BLaER1 (cell line): Measurements from ENCODE around the gene MMEL1.
A peak's percentile ranks its signal among the peaks of the same experiment; 100 is the strongest.
"Not testable (repeated sequence)": the region's sequence is repeated elsewhere in the genome, so short reads cannot be mapped to it uniquely, and the experiment has no call there.

Experiments
- H3K27ac ChIP-seq: shearing (Covaris generic); formaldehyde crosslinking; 2 replicates; pipeline ENCODE4 v1.8.1; 2022
- H3K27me3 ChIP-seq: shearing (Covaris generic); formaldehyde crosslinking; 2 replicates; pipeline ENCODE4 v1.8.1; 2022
- H3K36me3 ChIP-seq: shearing (Covaris generic); formaldehyde crosslinking; 2 replicates; pipeline ENCODE4 v1.8.1; 2022
- H3K4me1 ChIP-seq: shearing (Covaris generic); formaldehyde crosslinking; 2 replicates; pipeline ENCODE4 v1.8.1; 2022
- H3K4me2 ChIP-seq: shearing (Covaris generic); formaldehyde crosslinking; 2 replicates; pipeline ENCODE4 v1.8.1; 2022
- H3K4me3 ChIP-seq: shearing (Covaris generic); formaldehyde crosslinking; 2 replicates; pipeline ENCODE4 v1.8.1; 2022
- H3K9ac ChIP-seq: shearing (Covaris generic); formaldehyde crosslinking; 2 replicates; pipeline ENCODE4 v1.8.1; 2022
- H3K9me3 ChIP-seq: shearing (Covaris generic); formaldehyde crosslinking; 2 replicates; pipeline ENCODE4 v1.8.1; 2022
- H4K20me1 ChIP-seq: shearing (Covaris generic); formaldehyde crosslinking; 2 replicates; pipeline ENCODE4 v1.8.1; 2022
- Cebpa-rat ChIP-seq: shearing (Covaris generic); IDR thresholded peaks from 2 replicates; pipeline ENCODE4 v1.8.1; 2022

The MMEL1 gene

DNA sequence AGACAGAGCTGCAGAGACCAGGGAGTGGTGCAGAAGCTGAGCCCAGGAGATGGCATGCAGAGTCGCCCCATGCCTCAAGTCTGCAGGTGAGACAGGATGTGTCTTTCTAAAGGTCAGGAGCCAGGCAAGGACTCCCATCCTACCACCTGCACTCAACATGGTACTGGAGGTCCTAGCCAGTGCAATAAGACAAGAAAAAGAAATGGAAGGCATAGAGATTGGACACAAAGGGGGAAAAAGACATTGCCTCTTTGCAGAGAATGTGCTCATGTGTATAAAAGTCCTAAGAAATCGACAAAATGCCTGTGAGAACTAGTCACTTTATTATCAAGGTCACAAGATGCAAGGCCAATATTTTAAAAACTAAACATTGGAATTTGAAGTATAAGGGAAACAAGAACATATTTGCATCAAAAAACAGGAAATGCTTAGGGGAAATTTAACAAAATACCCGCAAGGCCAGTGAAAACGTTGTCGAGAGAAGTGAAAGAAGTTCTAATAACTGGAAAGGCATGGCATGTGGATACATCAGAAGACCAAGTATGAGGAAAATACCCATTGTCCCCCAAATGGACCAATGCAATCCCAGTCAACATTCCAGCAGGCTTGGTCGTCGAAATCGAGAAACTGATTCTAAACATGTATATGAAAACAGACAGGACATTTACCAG lies 59.4 kb downstream of the MMEL1 start:
- peaks cover 62% of the 10 kb centered on the region for H3K4me1 ChIP-seq
- no peak overlapping the region for H3K4me2 ChIP-seq
- H3K4me3 ChIP-seq: no peak overlapping the region
- H3K9ac ChIP-seq: no peak overlapping the region
- peaks cover 14% of the 10 kb centered on the region for H3K9me3 ChIP-seq
- no peak for TF ChIP-seq Cebpa-rat
- no peaks in the 10 kb centered on the region for H3K27me3 ChIP-seq
- no peaks in the 10 kb centered on the region for H4K20me1 ChIP-seq
- H3K36me3 ChIP-seq: no peaks in the 10 kb centered on the region
- no peak overlapping the region for H3K27ac ChIP-seq

DNA sequence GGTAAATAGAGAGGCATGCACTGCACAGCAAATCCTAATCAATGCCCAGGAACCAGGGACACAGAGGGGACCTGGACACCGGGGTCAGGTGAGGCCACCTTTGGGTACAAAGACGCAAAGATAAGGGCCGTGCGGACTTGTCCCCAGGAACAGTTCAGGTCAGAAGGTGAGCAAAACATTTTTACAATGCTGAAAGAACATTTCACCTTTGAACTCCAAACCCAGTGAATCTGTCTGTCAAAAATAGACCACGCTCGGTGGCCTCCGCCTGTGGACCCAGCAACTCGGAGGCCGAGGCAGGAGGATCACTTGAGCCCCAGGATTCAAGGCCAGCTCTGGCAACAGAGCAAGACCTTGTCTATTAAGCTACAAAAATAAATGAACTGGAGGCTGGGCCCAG lies 61.5 kb downstream of the MMEL1 start:
- no peak overlapping the region for H3K27ac ChIP-seq
- H3K4me3 ChIP-seq: no peak overlapping the region
- H3K27me3 ChIP-seq: no peaks in the 10 kb centered on the region
- H4K20me1 ChIP-seq: no peaks in the 10 kb centered on the region
- no peak overlapping the region for H3K9ac ChIP-seq
- peaks cover 14% of the 10 kb centered on the region for H3K9me3 ChIP-seq
- no peak overlapping the region for H3K4me2 ChIP-seq
- TF ChIP-seq Cebpa-rat: no peak
- peaks cover 48% of the 10 kb centered on the region for H3K4me1 ChIP-seq
- H3K36me3 ChIP-seq: no peaks in the 10 kb centered on the region

DNA sequence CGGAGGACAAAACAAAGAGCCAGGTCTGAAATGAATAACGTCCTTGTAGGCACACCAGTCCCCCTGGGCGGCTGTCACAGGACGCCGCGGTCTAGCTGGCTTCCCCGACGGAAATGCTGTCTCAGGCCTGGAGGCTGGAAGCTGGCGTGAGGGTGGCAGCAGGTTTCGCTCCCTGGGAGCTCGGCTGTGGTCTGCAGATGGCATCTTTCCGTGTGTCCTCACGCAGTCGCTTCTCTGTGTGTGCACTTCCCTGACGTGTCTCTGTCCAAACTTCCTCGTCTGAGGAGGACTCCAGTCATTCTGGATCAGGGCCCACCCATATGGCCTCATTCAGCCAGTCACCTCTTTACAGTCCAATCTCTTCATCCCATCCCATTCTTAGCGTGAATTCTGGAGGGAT lies 62.5 kb downstream of the MMEL1 start:
- H3K27me3 ChIP-seq: no peaks in the 10 kb centered on the region
- H3K4me3 ChIP-seq: no peak overlapping the region
- peak overlapping the region; percentile 79 for H3K4me2 ChIP-seq
- H3K4me1 ChIP-seq: peaks cover 48% of the 10 kb centered on the region
- no peak for TF ChIP-seq Cebpa-rat
- peak overlapping the region; percentile 59 for H3K27ac ChIP-seq
- H3K36me3 ChIP-seq: no peaks in the 10 kb centered on the region
- H3K9me3 ChIP-seq: peaks cover 14% of the 10 kb centered on the region
- H3K9ac ChIP-seq: peak overlapping the region; percentile 24; the same call in 1 of the 2 replicates
- H4K20me1 ChIP-seq: no peaks in the 10 kb centered on the region

GRCh38 chr1:2569703-2570102 lies 63.1 kb downstream of the MMEL1 start:
- peak overlapping the region; percentile 79 for H3K4me2 ChIP-seq
- H4K20me1 ChIP-seq, H3K27me3 ChIP-seq, H3K36me3 ChIP-seq, H3K4me3 ChIP-seq: not testable (repeated sequence)
- H3K27ac ChIP-seq: peak overlapping the region; percentile 59
- peak overlapping the region; percentile 24; the same call in 1 of the 2 replicates for H3K9ac ChIP-seq
- peaks cover 14% of the 10 kb centered on the region for H3K9me3 ChIP-seq
- peaks cover 52% of the 10 kb centered on the region for H3K4me1 ChIP-seq

DNA sequence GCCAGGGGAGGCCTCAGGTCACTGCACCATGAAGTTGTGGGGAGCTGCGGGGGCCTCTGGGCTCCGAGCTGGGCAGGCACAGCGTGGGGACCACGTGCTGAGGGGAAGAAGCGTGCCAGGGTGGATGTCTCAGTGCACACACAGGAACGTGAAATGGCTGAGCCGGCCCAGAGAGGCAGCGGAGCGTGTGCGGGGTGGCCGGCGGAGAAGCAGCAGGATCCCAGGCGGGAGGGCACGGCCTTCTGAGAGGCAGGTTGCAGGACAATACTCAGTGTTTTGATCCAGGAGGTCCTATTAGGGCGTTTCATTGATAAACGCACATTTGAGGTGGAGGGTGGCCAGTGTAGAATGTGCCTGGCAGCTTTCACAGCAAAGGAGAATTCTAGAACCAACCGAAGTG lies 63.8 kb downstream of the MMEL1 start:
- Histone ChIP-seq H3K9ac (no peak overlapping the region), H3K4me1 (peaks cover 58% of the 10 kb centered on the region), H4K20me1 (no peaks in the 10 kb centered on the region), H3K27ac (no peak overlapping the region), H3K27me3 (no peaks in the 10 kb centered on the region), H3K9me3 (peaks cover 13% of the 10 kb centered on the region), H3K4me2 (peak overlapping the region; percentile 79), H3K36me3 (no peaks in the 10 kb centered on the region), H3K4me3 (no peak overlapping the region)
- no peak for TF ChIP-seq Cebpa-rat

DNA sequence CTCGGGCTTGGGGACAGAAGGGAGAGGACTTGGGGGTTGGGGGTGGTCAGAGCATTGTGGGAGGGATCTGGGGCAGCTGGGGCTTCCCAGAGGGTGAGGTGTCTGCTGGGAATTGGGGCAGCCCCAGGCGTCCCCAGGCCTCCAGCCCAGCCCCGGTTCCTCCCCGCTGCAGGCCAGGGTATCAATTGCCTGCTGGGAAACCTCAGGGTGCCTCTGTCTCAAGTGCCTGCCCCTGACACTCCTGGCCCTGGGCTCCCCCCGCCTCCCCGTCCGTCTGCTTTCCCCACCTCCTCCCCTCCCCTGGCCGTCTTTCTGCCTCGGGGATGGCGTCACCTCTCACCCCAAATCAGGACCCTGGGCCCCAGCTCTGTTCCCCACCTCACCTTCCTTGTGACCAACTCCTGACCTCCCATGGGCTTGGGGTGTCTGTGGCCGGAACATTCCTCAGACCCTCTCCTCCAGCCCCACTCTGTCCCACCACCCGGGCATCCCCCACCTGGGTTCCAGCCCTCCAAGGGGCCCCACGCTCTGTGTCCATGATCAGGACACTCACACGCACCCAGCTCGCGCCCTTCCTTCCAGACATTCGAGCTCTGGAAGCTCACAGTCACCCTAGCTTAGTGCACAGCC lies 64.5 kb downstream of the MMEL1 start:
- H3K4me3 ChIP-seq, H3K27me3 ChIP-seq, H3K9me3 ChIP-seq, H3K27ac ChIP-seq, H3K36me3 ChIP-seq, H4K20me1 ChIP-seq, H3K9ac ChIP-seq: not testable (repeated sequence)
- Histone ChIP-seq H3K4me2 (peak overlapping the region; percentile 79), H3K4me1 (peaks cover 66% of the 10 kb centered on the region)

GRCh38 chr1:2567083-2567679 lies 65.6 kb downstream of the MMEL1 start:
- no peak overlapping the region for H3K27ac ChIP-seq
- H3K9ac ChIP-seq: no peak overlapping the region
- H3K27me3 ChIP-seq: no peaks in the 10 kb centered on the region
- peaks cover 77% of the 10 kb centered on the region for H3K4me1 ChIP-seq
- no peaks in the 10 kb centered on the region for H3K36me3 ChIP-seq
- H3K9me3 ChIP-seq: no peaks in the 10 kb centered on the region
- H4K20me1 ChIP-seq: no peaks in the 10 kb centered on the region
- TF ChIP-seq Cebpa-rat: no peak
- no peak overlapping the region for H3K4me3 ChIP-seq
- H3K4me2 ChIP-seq: no peak overlapping the region

- Histone ChIP-seq H3K27ac (no peak overlapping the region), H3K27me3 (no peaks in the 10 kb centered on the region), H3K4me1 (peaks cover 85% of the 10 kb centered on the region), H3K4me3 (no peak overlapping the region), H3K4me2 (peak overlapping the region; percentile 92; the same call in 1 of the 2 replicates), H3K36me3 (no peaks in the 10 kb centered on the region), H3K9ac (no peak overlapping the region), H3K9me3 (no peaks in the 10 kb centered on the region), H4K20me1 (no peaks in the 10 kb centered on the region)
- no peak for TF ChIP-seq Cebpa-rat
Measured at GRCh38 chr1:2566101-2567045, 66.4 kb downstream of the MMEL1 start.

DNA sequence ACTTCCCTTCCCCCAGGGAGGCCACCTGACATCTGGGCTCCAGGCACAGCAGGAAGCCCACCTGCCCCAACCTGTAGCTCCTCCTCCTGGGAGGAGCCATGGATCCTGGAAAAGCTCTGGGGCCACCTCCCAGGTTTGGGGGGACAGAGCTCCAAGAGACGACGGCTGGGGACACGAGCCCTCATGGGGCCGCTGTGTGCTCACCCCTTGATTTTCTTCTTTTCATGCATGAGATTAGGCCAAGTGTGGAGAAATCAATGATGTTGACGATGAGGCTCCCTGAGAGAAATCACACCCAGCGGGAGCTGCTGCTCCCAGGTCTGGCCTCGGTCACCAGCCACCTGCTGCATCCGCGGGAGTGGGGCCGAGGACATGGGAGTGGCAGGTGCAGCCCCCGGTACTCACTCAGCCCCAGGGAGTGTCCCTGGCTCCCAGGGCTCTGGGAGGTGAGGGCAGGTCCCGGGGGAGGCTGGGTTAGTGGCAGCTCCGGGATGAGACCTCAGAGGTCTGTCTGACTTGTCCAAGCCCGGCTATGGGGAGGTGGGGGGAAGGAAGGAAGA lies 67.9 kb downstream of the MMEL1 start:
- peak overlapping the region; percentile 92 for H3K4me2 ChIP-seq
- no peaks in the 10 kb centered on the region for H4K20me1 ChIP-seq
- H3K4me3 ChIP-seq: no peak overlapping the region
- no peaks in the 10 kb centered on the region for H3K27me3 ChIP-seq
- TF ChIP-seq Cebpa-rat: no peak
- 0 out of 2 replicates have a peak overlapping the region, but pooled peaks have one; percentile 18 for H3K27ac ChIP-seq
- peaks cover 85% of the 10 kb centered on the region for H3K4me1 ChIP-seq
- H3K36me3 ChIP-seq: no peaks in the 10 kb centered on the region
- H3K9me3 ChIP-seq: no peaks in the 10 kb centered on the region
- H3K9ac ChIP-seq: peak overlapping the region; percentile 41; the same call in 1 of the 2 replicates
